ENCODE results near the gene PSME2. TPM values are rescaled to one million over a fixed set of nuclear protein-coding genes. Genes with fewer than 3 reads are reported as not detected.

The PSME2 gene
- total and polyA plus RNA-seq, 10 of the 15 experiments (the other 5 are each of a cell fraction or from before 2014, with no cell fraction given), result 510 to 3,542 (median 913) TPM

DNA sequence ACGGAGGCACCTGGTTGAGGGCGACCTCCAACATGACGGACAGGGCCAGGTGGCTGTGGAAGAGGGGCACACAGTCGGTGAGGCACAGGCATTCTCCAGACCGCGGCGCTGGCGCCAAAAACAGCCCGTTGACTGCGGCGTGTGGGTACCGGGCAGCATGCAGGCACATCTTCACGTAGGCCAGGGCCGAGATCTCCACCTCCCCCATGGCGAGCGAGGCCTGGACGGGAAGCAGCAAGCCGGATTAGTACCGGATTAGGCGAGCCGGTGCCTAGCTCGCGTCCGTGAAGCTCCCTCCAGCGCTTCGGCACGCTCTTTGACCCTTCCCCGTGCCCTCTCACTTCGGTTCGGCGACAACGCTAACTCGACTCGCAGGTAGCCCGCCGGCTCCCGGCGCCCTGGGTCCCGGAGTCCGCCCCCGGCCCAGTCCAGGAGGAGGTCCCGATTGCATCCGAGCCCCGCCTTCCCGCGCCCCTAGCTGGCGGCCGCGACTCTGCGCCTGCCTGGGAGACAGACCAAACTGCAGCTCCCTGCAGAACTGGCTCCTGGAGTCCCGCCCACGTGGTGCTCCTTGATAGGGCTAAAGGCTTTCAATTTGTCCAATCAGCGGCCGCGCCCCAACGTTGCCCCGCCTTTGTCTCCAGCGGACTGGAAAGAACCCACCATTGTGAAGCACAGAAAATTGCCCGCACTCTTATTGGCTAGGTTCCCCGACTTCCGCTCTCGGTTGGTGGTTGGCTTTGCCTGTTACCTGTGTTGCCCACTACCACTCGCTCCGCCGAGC is 5.1 kb downstream of the PSME2 start, which contains the start of gene EMC9 (continued):
- TF ChIP-seq CTCF (IDR thresholded peaks at IDR 0.05 in 2 of 3, conservative IDR thresholded peaks at IDR 0.05 in 1 of 3; ENCODE audit: control insufficient read depth in 2 of 3, extremely low read depth in 1 of 3, insufficient read depth in 1 of 3, low read depth in 3 of 3, low read length in 3 of 3), result peak in 2 of 3 experiments; percentile 27 to 35; a peak in 4 of 6 replicates
- TF ChIP-seq, protein P1, sequence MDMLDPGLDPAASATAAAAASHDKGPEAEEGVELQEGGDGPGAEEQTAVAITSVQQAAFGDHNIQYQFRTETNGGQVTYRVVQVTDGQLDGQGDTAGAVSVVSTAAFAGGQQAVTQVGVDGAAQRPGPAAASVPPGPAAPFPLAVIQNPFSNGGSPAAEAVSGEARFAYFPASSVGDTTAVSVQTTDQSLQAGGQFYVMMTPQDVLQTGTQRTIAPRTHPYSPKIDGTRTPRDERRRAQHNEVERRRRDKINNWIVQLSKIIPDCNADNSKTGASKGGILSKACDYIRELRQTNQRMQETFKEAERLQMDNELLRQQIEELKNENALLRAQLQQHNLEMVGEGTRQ (IDR thresholded peaks at IDR 0.05; ENCODE audit: borderline replicate concordance, low read depth, low read length), result peak; percentile 52
- TF ChIP-seq TAF1 (IDR thresholded peaks at IDR 0.05; ENCODE audit: borderline replicate concordance, low read depth, low read length), result peak; percentile 88
- peak; percentile 88 for TF ChIP-seq RFX5 (IDR thresholded peaks at IDR 0.05; ENCODE audit: low read depth, low read length)
- TF ChIP-seq ZNF384 (IDR thresholded peaks at IDR 0.05; ENCODE audit: borderline replicate concordance, low read depth, low read length), result no peak
- TF ChIP-seq NR2F1 (conservative IDR thresholded peaks at IDR 0.05), result peak; percentile 54; the same call in 1 of the 2 replicates
- TF ChIP-seq NFYA (IDR thresholded peaks at IDR 0.05; ENCODE audit: borderline replicate concordance, low read depth, low read length), result no peak; the same call in 1 of the 2 replicates
- no peak for TF ChIP-seq CBX3 (IDR thresholded peaks at IDR 0.05; ENCODE audit: borderline replicate concordance, low read depth)
- TF ChIP-seq CREB1 (IDR thresholded peaks at IDR 0.05; ENCODE audit: low read depth), result peak; percentile 72
- TF ChIP-seq, protein P2, sequence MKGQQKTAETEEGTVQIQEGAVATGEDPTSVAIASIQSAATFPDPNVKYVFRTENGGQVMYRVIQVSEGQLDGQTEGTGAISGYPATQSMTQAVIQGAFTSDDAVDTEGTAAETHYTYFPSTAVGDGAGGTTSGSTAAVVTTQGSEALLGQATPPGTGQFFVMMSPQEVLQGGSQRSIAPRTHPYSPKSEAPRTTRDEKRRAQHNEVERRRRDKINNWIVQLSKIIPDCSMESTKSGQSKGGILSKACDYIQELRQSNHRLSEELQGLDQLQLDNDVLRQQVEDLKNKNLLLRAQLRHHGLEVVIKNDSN (IDR thresholded peaks at IDR 0.05; ENCODE audit: borderline replicate concordance, extremely low read length, insufficient read depth, low read depth, low read length), result peak; percentile 53
- peak; percentile 67 for TF ChIP-seq CEBPZ (IDR thresholded peaks at IDR 0.05; ENCODE audit: low read depth, low read length)
- no peak for TF ChIP-seq ZNF622 (IDR thresholded peaks at IDR 0.05)
- TF ChIP-seq YY1 (IDR thresholded peaks at IDR 0.05; ENCODE audit: low read depth, low read length), result peak; percentile 40
- TF ChIP-seq GATAD2B (conservative IDR thresholded peaks at IDR 0.05; ENCODE audit: low read depth), result peak; percentile 72
- TF ChIP-seq, protein P3, sequence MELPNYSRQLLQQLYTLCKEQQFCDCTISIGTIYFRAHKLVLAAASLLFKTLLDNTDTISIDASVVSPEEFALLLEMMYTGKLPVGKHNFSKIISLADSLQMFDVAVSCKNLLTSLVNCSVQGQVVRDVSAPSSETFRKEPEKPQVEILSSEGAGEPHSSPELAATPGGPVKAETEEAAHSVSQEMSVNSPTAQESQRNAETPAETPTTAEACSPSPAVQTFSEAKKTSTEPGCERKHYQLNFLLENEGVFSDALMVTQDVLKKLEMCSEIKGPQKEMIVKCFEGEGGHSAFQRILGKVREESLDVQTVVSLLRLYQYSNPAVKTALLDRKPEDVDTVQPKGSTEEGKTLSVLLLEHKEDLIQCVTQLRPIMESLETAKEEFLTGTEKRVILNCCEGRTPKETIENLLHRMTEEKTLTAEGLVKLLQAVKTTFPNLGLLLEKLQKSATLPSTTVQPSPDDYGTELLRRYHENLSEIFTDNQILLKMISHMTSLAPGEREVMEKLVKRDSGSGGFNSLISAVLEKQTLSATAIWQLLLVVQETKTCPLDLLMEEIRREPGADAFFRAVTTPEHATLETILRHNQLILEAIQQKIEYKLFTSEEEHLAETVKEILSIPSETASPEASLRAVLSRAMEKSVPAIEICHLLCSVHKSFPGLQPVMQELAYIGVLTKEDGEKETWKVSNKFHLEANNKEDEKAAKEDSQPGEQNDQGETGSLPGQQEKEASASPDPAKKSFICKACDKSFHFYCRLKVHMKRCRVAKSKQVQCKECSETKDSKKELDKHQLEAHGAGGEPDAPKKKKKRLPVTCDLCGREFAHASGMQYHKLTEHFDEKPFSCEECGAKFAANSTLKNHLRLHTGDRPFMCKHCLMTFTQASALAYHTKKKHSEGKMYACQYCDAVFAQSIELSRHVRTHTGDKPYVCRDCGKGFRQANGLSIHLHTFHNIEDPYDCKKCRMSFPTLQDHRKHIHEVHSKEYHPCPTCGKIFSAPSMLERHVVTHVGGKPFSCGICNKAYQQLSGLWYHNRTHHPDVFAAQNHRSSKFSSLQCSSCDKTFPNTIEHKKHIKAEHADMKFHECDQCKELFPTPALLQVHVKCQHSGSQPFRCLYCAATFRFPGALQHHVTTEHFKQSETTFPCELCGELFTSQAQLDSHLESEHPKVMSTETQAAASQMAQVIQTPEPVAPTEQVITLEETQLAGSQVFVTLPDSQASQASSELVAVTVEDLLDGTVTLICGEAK (IDR thresholded peaks at IDR 0.05; ENCODE audit: borderline replicate concordance), result peak; percentile 79; the same call in 1 of the 2 replicates
